Measurements from ENCODE around the gene MSRB1.

Gene MSRB1

DNA sequence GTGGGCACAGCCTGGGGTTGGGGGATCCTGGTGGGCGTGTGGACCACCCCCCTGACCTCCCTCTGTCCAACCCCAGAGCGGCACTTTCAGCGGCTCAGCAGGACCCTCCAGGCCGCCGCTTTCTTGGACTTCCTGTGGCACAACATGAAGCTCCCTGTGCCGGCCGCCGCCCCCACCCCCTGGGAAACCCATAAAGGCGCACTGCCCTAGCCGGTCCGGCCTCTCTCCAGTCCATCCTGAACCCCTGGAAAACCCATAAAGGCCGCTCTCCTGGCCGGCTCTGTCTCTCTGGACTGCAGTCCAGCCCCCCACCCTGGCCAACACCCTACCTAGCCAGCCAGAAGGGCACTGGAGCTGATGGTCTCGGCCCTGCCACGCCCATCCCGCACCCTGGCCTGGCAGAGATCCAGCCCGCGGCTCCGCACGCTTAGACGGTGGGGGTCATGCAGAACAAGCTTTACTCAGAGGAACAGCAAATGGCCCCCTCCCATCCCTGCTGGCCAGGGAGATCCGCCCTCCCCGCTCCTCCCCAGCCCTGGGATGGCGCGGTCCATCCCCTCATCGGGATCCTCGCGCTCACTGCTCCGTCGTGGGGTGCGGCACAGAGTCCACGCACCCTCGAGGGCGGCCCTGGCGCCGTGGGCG is 35.6 kb upstream of the MSRB1 start:
- TF ChIP-seq, protein P1, sequence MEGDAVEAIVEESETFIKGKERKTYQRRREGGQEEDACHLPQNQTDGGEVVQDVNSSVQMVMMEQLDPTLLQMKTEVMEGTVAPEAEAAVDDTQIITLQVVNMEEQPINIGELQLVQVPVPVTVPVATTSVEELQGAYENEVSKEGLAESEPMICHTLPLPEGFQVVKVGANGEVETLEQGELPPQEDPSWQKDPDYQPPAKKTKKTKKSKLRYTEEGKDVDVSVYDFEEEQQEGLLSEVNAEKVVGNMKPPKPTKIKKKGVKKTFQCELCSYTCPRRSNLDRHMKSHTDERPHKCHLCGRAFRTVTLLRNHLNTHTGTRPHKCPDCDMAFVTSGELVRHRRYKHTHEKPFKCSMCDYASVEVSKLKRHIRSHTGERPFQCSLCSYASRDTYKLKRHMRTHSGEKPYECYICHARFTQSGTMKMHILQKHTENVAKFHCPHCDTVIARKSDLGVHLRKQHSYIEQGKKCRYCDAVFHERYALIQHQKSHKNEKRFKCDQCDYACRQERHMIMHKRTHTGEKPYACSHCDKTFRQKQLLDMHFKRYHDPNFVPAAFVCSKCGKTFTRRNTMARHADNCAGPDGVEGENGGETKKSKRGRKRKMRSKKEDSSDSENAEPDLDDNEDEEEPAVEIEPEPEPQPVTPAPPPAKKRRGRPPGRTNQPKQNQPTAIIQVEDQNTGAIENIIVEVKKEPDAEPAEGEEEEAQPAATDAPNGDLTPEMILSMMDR (IDR thresholded peaks at IDR 0.05; ENCODE audit: low read depth, low read length, missing control alignments), result no peak
- H3K4me3 ChIP-seq (replicated peaks; ENCODE audit: low read depth, low read length), result no peak overlapping the region
- DNase-seq (ENCODE audit: extremely low read depth, low read depth), result no peak

DNA sequence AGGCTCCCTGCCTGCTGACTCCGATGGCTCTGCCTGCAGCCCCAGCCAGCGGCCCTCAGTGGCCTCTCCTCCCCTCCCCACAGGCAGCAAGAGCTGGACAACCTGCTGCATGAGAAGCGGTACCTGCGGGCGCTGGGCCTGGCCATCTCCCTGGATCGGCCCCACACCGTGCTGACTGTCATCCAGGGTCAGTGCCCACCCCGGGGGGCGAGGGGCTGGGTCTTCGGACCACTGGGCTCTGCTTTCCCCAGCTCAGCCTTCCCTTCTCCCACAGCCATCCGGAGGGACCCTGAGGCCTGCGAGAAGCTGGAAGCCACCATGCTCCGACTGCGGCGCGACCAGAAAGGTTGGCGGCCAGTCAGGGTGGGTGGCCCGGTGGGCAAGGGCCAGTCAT is 34.9 kb upstream of the MSRB1 start:
- TF ChIP-seq, protein P1 (IDR thresholded peaks at IDR 0.05; ENCODE audit: low read depth, low read length, missing control alignments), result no peak
- DNase-seq (ENCODE audit: extremely low read depth, low read depth), result no peak
- no peak overlapping the region for H3K4me3 ChIP-seq (replicated peaks; ENCODE audit: low read depth, low read length)

GRCh38 chr16:1976951-1977874 is 34.2 kb upstream of the MSRB1 start:
- no peak overlapping the region for H3K4me3 ChIP-seq (replicated peaks; ENCODE audit: low read depth, low read length)
- TF ChIP-seq, protein P1 (IDR thresholded peaks at IDR 0.05; ENCODE audit: low read depth, low read length, missing control alignments), result no peak
- no peak for DNase-seq (ENCODE audit: extremely low read depth, low read depth)

DNA sequence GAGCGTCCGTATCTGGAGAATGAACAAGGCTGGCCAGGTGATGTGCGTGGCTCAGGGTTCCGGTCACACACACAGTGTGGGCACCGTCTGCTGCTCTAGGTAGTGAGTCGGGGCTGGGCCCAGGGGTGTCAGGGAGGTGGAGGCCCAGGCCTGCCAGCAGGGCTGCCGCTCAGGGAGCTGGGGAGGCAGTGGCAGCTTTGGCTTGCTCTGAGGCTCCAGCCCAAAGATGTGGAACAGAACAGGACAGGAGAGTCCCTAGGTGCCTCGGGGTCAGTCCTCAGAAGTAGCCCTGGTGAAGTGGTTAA is 33.2 kb upstream of the MSRB1 start:
- DNase-seq (ENCODE audit: extremely low read depth, low read depth), result no peak
- TF ChIP-seq, protein P1 (IDR thresholded peaks at IDR 0.05; ENCODE audit: low read depth, low read length, missing control alignments), result no peak
- H3K4me3 ChIP-seq (replicated peaks; ENCODE audit: low read depth, low read length), result no peak overlapping the region

DNA sequence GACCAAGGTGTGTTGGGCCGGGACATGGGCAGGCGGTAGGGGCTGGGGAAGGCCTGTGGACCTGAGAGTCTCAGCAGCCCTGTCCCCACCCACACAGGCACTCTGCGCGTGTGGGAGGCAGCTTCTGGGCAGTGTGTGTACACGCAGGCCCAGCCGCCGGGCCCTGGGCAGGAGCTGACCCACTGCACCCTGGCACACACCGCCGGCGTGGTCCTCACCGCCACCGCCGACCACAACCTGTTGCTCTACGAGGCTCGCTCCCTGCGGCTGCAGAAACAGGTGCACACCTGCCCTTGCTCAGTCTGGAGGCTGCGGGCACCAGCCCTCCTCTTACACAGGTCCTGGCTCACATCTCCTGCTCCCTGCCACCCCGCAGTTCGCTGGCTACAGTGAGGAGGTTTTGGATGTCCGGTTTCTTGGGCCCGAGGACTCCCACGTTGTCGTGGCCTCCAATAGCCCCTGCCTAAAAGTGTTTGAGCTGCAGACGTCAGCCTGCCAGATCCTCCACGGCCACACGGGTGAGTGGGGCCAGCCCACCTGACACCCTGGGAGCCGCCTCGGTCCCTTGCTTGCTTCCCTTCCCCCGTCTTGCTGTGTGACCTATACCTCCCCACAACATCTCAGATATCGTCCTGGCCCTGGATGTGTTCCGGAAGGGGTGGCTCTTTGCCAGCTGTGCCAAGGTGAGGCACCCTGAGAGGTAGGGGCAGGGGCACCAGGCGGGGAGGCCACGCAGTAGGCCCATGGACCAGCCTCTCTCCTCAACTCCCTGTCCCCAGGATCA is 32.6 kb upstream of the MSRB1 start:
- TF ChIP-seq, protein P1 (IDR thresholded peaks at IDR 0.05; ENCODE audit: low read depth, low read length, missing control alignments), result no peak
- H3K4me3 ChIP-seq (replicated peaks; ENCODE audit: low read depth, low read length), result no peak overlapping the region
- DNase-seq (ENCODE audit: extremely low read depth, low read depth), result no peak

- DNase-seq (ENCODE audit: extremely low read depth, low read depth), result no peak
- no peak overlapping the region for H3K4me3 ChIP-seq (replicated peaks; ENCODE audit: low read depth, low read length)
- TF ChIP-seq, protein P1 (IDR thresholded peaks at IDR 0.05; ENCODE audit: low read depth, low read length, missing control alignments), result no peak
Measured at GRCh38 chr16:1974157-1975070, 31.4 kb upstream of the MSRB1 start.
